Caco-2 (cell line): ENCODE measurements around the gene RTP2. TPM values are rescaled to one million over a fixed set of nuclear protein-coding genes. Genes with fewer than 3 reads are reported as not detected.

Experiments
- BruUV-seq: library from RNA; stranded (reverse); fragments of 400-500 nt; replicated peaks from 2 replicates; lab custom pipeline; 2021; lab: Mats Ljungman, UMichigan
- CTCF ChIA-PET: fragments of 300-600 bp; sonication (Branson Sonifier 250); formaldehyde crosslinking; loops from one replicate; lab custom pipeline; 2022; ENCODE audit warnings: antibody characterized with exemption; lab: Charles Lee
- POLR2A ChIA-PET: fragments of 300-600 bp; sonication (Branson Sonifier 250); formaldehyde crosslinking; loops from one replicate; lab custom pipeline; 2022; ENCODE audit warnings: antibody characterized with exemption; lab: Charles Lee
- DNase-seq, 2 experiments: peaks; one replicate each; pipeline versions ENCODE4 v3.0.0 to v3.0.0-alpha.2; 2020 to 2022
- H3K27me3 ChIP-seq: replicated peaks from 2 replicates; pipeline ENCODE4 v1.6.0; 2011; ENCODE audit warnings: low read length; ENCODE audit not compliant: control insufficient read depth, insufficient read depth
- H3K36me3 ChIP-seq: 2 replicates; pipeline ENCODE4 v1.5.1; 2011; ENCODE audit warnings: low read length; ENCODE audit not compliant: control insufficient read depth, insufficient read depth
- H3K4me1 ChIP-seq: fragments of 250-450 bp; sonication (Bioruptor Pico); 2 replicates; pipeline ENCODE4 v1.5.1; 2020; ENCODE audit warnings: mild to moderate bottlenecking
- H3K4me3 ChIP-seq: 2 replicates; pipeline ENCODE4 v1.5.1; 2011; ENCODE audit warnings: low read depth, mild to moderate bottlenecking, control low read depth, low read length
- H3K9me3 ChIP-seq: fragments of 250-450 bp; sonication (Bioruptor Pico); 2 replicates; pipeline ENCODE4 v1.5.1; 2020; ENCODE audit warnings: mild to moderate bottlenecking, moderate library complexity
- H3K27ac Mint-ChIP-seq: one replicate; pipeline ENCODE4 v1.8.0; 2022; ENCODE audit warnings: mixed read lengths; ENCODE audit not compliant: unreplicated experiment
- H3K27me3 Mint-ChIP-seq: one replicate; pipeline ENCODE4 v1.8.0; 2022; ENCODE audit warnings: mixed read lengths; ENCODE audit not compliant: insufficient read depth, unreplicated experiment
- H3K36me3 Mint-ChIP-seq: one replicate; pipeline ENCODE4 v1.8.0; 2022; ENCODE audit warnings: mild to moderate bottlenecking, mixed read lengths; ENCODE audit not compliant: insufficient read depth, unreplicated experiment
- H3K4me1 Mint-ChIP-seq: one replicate; pipeline ENCODE4 v1.8.0; 2022; ENCODE audit warnings: low read depth, mixed read lengths; ENCODE audit not compliant: unreplicated experiment
- H3K4me3 Mint-ChIP-seq: one replicate; pipeline ENCODE4 v1.8.0; 2022; ENCODE audit warnings: mild to moderate bottlenecking, moderate library complexity, mixed read lengths; ENCODE audit not compliant: unreplicated experiment
- H3K9me3 Mint-ChIP-seq: one replicate; pipeline ENCODE4 v1.8.0; 2022; ENCODE audit warnings: mixed read lengths; ENCODE audit not compliant: unreplicated experiment
- CTCF ChIP-seq, 2 experiments: fragments of 200-600 bp in 1 of 2; IDR thresholded peaks; 1 replicate in 1 of 2; 2 replicates in 1 of 2; pipeline versions ENCODE4 v1.5.1 to v1.8.0; 2011 to 2022; ENCODE audit warnings: antibody characterized with exemption in 1 of 2, control low read depth in 1 of 2, inconsistent platforms in 1 of 2, low read depth in 1 of 2, low read length in 1 of 2, mild to moderate bottlenecking in 1 of 2, moderate library complexity in 1 of 2; ENCODE audit not compliant: insufficient read depth in 1 of 2, severe bottlenecking in 1 of 2, unreplicated experiment in 1 of 2
- intact Hi-C: fragments of 100-400 bp; cut with micrococcal nuclease; formaldehyde crosslinking; loops from one replicate; pipeline ENCODE4 v1.10.0; 2022; ENCODE audit not compliant: unreplicated experiment
- total RNA-seq: library from RNA; stranded (reverse); gene quantifications from 2 replicates; pipeline ENCODE4 v1.2.3, GENCODE V29; 2022

The RTP2 gene
- total RNA-seq, 1 experiment from 2014 or later, result not detected

- no peak overlapping the region for H3K4me3 ChIP-seq
- BruUV-seq, result no TSS peak
- H3K9me3 Mint-ChIP-seq, result no peaks in the 10 kb centered on the region
- ChIA-PET POLR2A (no interaction called here), CTCF (interaction anchor here (0.7 kb wide), 1 partner anchor 976 kb away, joined by 3 read pairs; no protein-coding TSS in a partner anchor)
- no peak for DNase-seq
- H3K27me3 Mint-ChIP-seq, result no peaks in the 10 kb centered on the region
- H3K4me3 Mint-ChIP-seq, result no peak overlapping the region
- peaks cover 5% of the 10 kb centered on the region for H3K4me1 Mint-ChIP-seq
- peaks cover 6% of the 10 kb centered on the region for H3K36me3 ChIP-seq
- H3K9me3 ChIP-seq, result no peaks in the 10 kb centered on the region
- no peaks in the 10 kb centered on the region for H3K27me3 ChIP-seq
- H3K4me1 ChIP-seq, result peaks cover 7% of the 10 kb centered on the region; the same call in 1 of the 2 replicates
- peaks cover 44% of the 10 kb centered on the region for H3K36me3 Mint-ChIP-seq
- no peak overlapping the region for H3K27ac Mint-ChIP-seq
- TF ChIP-seq CTCF (IDR thresholded peaks at IDR 0.05; ENCODE audit: insufficient read depth in 1 of 2, low read depth in 1 of 2, low read length in 1 of 2, severe bottlenecking in 1 of 2, unreplicated experiment in 1 of 2), result no peak
- intact Hi-C loops, result loop anchor here (5.0 kb wide), 1 partner anchor 1306 kb away; no protein-coding TSS in a partner anchor
These were observed 33.5 kb upstream of the RTP2 start for GRCh38 chr3:187735837-187736236.

- H3K4me3 ChIP-seq, result no peak overlapping the region
- H3K27me3 ChIP-seq, result no peaks in the 10 kb centered on the region
- peaks cover 7% of the 10 kb centered on the region; the same call in 1 of the 2 replicates for H3K4me1 ChIP-seq
- Mint-ChIP-seq H3K9me3 (no peaks in the 10 kb centered on the region), H3K27ac (no peak overlapping the region), H3K27me3 (no peaks in the 10 kb centered on the region), H3K36me3 (peaks cover 45% of the 10 kb centered on the region), H3K4me1 (peaks cover 5% of the 10 kb centered on the region), H3K4me3 (no peak overlapping the region)
- no peak for DNase-seq
- POLR2A ChIA-PET, result no interaction called here
- intact Hi-C loops, result loop anchor here (5.0 kb wide), 1 partner anchor 1307 kb away; no protein-coding TSS in a partner anchor
- TF ChIP-seq CTCF (IDR thresholded peaks at IDR 0.05; ENCODE audit: insufficient read depth in 1 of 2, low read depth in 1 of 2, low read length in 1 of 2, severe bottlenecking in 1 of 2, unreplicated experiment in 1 of 2), result no peak
- CTCF ChIA-PET, result interaction anchor here (1.0 kb wide), 1 partner anchor 16 kb away, joined by 3 read pairs; no protein-coding TSS in a partner anchor
- peaks cover 6% of the 10 kb centered on the region for H3K36me3 ChIP-seq
- no TSS peak for BruUV-seq
- no peaks in the 10 kb centered on the region for H3K9me3 ChIP-seq
These were observed 33.0 kb upstream of the RTP2 start for GRCh38 chr3:187735383-187735782.

- H3K9me3 ChIP-seq, result no peaks in the 10 kb centered on the region
- no peaks in the 10 kb centered on the region for H3K27me3 Mint-ChIP-seq
- H3K27ac Mint-ChIP-seq, result no peak overlapping the region
- no peaks in the 10 kb centered on the region for H3K9me3 Mint-ChIP-seq
- ChIA-PET POLR2A (no interaction called here), CTCF (interaction anchor here (1.0 kb wide), 1 partner anchor 15 kb away, joined by 3 read pairs; no protein-coding TSS in a partner anchor)
- no peak overlapping the region for H3K4me3 Mint-ChIP-seq
- BruUV-seq, result no TSS peak
- no peak for DNase-seq
- H3K4me1 ChIP-seq, result 0 out of 2 replicates have a peak, but pooled peaks cover 7% of the 10 kb centered on the region
- peaks cover 50% of the 10 kb centered on the region for H3K36me3 Mint-ChIP-seq
- peaks cover 5% of the 10 kb centered on the region for H3K4me1 Mint-ChIP-seq
- H3K27me3 ChIP-seq, result no peaks in the 10 kb centered on the region
- H3K4me3 ChIP-seq, result no peak overlapping the region
- intact Hi-C loops, result loop anchor here (5.0 kb wide), 1 partner anchor 1307 kb away; no protein-coding TSS in a partner anchor
- peaks cover 6% of the 10 kb centered on the region for H3K36me3 ChIP-seq
- TF ChIP-seq CTCF (IDR thresholded peaks at IDR 0.05; ENCODE audit: insufficient read depth in 1 of 2, low read depth in 1 of 2, low read length in 1 of 2, severe bottlenecking in 1 of 2, unreplicated experiment in 1 of 2), result no peak
These were observed 32.5 kb upstream of the RTP2 start for GRCh38 chr3:187734841-187735240.
